Erythroblast (primary cell): Measurements from ENCODE around the gene GATA5.

Experiments
- DNase-seq, 2 experiments: peaks; one replicate each; lab custom pipeline; 2025; lab: John Stamatoyannopoulos, UW
- GATA1 ChIP-seq: IDR thresholded peaks from 2 replicates; pipeline ENCODE4 v1.6.1; 2011; ENCODE audit warnings: low read depth, mild to moderate bottlenecking, control low read depth, low read length, moderate library complexity
- POLR2A ChIP-seq: IDR thresholded peaks from 2 replicates; pipeline ENCODE4 v1.6.1; 2011; ENCODE audit warnings: mild to moderate bottlenecking, low read length

The GATA5 gene

DNA sequence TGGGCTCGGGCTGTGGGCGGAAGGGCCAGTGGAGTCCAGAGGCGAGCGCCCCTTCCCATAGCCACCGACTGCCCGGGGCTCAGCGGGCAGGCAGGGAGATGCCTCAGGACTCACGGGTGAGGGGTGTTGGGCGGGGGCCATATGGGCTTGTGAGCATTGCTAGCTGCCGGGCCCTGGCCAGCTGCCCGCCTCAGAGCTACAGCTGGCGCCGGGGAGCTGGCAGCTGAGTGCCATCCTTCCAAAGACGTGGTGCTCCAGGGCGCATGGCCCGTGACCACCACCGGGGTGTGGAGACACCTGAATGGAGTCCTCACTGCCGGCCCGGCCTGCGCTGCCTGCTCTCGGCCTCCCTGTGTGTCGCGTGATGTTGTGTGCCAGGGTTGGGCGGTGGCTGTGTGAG lies 37.9 kb downstream of the GATA5 start:
- DNase-seq: no peak
- TF ChIP-seq GATA1 (no peak), POLR2A (no peak)

DNA sequence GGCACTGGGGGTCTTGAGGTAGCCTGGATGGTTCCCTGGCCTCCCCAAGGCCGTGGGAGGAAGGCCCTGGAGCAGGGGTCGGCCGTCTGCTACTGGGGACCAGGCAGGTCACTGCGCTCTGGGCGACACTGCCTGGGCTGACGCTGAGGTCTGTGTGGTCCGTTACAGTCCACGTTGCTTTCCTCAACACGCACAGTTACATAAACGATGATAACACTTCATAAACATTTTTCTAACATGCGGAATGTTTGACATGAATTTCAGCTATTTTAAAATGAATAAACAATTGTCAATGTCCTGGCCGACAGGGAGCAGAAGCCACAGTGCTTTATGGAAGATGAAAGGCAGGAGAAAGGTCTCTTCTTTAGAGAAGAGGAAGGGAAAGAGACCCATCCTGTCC lies 38.3 kb downstream of the GATA5 start:
- DNase-seq: no peak
- TF ChIP-seq GATA1: no peak
- no peak for TF ChIP-seq POLR2A

DNA sequence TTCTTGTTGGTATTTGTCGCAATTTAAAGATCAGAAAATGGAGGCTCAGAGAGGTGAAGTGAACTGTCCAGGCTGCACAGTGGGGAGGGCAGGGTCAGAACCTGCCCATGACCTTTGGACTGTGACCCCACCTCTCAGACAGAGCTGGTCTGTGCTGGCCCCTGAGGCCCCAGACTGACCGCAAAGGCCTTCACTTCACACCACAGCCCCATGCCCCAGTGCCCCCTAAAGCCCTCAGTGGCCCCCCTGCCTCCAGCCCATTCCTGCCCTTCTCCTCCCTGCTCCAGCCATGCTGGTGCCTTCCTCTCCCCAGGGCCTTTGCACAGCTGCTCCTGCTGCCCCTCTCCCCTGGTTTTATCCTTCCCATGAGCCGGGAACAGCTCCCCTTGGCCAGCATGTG lies 39.1 kb downstream of the GATA5 start:
- TF ChIP-seq POLR2A (no peak), GATA1 (no peak)
- DNase-seq: no peak

DNA sequence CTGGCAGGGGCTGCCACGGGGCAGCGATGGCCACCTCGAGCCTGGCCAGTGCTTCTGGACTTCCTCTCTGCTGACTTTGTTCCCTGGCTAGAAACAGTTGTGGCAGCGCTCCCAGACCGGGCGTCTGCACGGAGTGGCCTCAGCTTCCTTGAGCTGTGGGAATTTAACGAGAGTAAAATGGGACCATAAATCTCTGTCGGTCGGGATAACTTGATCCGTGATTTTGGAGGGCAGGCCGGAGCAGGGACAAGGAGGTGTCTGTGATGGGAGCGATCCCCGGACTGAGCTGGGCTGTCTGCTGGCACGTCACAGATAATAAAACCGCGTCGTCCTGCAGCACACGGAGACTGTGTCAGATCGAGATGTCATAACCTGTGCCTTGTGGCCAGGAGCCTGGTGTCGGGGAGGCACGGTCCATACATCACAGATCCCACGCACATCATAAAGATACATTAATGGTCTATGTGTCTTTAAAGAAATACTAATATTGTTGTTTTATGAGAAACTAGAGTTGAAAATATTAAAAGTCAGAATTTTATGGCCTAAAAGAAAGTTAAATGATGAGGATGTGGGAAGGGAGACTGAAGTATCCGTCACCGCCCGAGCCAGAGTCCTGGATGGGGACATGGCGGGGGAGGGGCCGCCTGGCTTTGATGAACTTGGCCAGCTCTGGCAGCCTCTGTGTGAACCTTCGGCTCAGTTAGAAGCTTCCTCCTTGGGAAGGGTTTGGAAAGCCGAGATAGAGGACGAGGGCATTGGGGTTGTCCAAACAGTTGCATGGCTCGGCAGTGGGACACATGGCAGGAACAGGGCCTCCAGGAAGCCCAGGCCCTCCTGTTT lies 41.9 kb downstream of the GATA5 start:
- TF ChIP-seq POLR2A (no peak), GATA1 (no peak)
- no peak for DNase-seq

DNA sequence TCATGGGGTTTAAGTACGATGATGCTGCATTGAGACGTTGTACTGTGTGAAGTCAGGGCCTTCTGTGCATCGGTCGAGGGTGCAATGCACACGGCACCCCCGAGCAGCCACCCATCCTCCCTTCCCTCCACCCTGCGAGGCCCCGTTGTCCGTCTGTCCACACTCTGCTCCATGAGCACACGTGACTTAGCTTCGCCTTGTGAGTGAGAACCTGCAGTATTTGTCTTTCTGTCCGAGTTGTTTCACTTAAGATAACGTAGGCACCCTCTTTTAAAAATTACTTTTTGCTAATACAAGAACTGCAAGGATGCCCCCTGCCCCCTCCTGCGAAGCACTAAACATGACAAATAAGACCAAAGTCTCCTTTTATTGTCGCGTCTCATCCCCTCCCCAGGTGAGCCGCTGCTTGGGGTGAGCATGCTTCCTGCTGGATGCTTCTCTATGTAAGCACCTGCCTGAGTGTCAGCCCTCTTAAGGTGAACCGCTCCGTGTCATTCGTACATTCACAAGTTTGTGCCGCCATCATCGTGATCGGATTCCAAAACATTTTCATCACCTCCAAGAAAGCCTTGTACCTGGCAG lies 44.8 kb downstream of the GATA5 start:
- no peak for DNase-seq
- TF ChIP-seq GATA1 (no peak), POLR2A (no peak)

DNA sequence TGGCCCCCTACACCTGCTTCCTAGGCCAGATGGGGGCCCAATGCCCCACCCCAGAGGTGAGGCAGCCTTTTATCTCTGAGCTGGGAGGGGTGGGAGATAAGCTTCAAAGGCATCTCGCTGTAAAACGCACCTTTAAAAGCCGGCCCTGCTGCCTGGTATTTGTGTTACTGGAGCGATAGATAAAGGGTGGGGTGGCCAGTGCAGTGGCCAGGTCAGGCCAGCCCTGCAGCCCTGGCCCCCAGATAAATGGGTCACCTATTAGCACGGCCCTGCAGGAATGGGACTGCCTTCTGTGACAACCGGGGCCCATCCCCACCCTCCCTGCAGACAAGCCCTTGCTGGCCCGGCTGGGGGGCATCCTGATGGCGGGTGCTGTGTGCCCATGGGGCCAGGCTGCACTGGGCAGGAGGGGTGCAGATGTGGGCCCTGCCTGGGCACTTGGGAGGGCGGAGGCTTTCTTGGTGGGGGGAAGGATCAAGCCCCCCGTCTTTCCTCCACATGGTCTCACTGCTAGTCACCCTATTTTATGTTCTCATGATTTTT lies 45.4 kb downstream of the GATA5 start:
- no peak for TF ChIP-seq POLR2A
- TF ChIP-seq GATA1: no peak
- no peak for DNase-seq

DNA sequence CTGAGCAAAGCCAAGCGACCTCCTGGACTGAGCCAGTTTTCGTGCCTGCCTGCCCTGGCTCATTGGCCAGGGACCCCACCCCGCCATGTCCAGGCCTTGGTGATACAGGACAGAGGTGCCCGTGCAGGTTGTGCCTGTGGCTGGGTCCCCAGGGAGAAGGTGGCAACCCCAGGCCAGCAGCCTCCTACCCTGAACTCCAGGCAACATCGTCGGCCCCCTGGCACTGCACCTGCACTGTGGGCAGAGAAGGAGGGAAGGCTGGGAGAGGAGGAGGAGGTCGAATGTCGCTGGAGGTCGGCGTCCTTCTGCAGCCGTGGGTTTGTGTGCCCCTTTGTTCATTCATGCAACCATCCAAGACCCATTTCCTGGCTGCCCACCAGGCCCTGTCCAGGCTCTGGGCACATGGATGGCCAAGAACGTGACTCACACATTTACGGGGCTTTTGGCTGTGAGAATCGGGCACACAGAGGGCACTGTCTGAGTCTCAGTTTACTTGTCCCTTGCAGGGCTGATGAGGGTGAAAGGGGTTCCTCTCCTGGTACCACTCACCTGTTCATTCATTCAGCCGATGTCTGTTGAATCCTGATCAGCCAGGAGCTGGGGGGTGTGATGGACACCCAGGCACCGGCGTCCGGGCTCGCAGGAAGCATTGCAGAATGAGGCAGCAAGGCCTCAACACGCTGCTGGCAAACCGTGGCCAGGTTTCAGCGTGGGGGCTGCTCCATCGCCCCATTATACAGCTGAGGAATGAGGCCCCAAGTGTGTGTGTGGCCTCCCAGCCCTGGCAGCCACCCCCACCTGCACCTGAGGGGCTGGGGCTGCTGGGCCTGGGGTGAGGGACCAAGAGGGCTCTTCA lies 46.1 kb downstream of the GATA5 start:
- TF ChIP-seq GATA1 (no peak), POLR2A (no peak)
- DNase-seq: no peak

DNA sequence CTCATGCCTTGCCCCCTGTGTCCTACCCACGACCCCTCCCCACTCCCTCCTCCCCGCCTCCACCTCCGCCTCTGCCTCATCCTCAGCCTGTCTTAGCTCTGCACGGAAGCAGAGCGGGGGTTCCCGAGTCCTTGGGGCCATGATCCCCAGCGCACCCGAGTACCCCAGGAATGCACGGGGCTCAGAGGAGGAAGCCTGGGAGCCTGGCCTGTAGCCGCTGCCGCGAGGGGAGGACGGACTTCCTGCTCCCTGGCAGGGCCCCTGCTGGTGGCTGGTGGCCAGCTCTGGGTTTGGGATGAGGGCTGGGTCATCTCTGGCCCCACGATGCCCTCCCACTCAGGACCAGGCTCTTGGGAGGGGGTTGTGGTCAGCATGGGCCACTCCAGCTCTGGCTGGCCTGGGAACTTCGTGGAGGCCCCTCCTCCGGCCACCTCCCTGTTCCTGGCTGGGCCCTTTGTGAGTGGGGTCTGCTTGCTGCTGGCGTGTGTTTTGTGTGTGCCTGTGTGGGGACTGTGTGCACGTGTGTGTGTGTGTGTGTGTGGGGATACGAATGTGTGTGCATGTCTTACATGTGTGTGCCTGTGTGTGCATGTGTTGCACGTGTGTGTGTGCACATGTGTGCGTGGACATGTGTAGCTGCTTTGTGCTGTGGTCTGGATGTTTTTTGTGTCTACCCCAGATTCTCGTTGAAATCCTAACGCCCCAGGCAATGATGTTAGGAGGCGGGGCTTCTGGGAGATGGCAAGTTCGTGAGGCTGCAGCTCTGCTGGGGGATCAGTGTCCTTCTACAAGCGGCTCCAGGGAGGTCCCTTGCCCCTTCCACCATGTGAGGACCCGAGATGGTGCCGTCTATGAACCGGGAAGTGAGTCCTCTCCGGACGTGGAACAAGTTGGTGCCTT lies 47.1 kb downstream of the GATA5 start:
- TF ChIP-seq POLR2A: no peak
- no peak for TF ChIP-seq GATA1
- DNase-seq: no peak

DNA sequence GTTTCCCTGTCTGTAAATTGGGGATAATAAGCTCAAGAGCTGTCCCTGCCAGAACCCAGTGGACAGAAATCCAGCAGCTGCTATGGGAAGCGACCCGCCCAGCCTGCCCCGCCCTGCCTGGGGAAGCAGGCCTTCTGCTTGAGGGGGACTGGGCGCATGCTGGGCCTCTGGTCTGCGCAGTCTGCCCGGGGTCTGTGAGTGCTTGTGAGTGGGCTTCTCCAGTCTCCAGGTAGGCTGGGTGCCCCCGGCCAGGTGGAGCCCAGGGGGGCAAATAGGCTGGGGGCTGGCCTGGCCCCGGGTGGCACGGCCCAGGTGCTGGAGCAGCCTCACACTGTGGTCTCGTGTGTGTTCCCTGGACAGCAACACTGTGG lies 47.8 kb downstream of the GATA5 start:
- no peak for DNase-seq
- TF ChIP-seq GATA1 (no peak), POLR2A (no peak)

DNA sequence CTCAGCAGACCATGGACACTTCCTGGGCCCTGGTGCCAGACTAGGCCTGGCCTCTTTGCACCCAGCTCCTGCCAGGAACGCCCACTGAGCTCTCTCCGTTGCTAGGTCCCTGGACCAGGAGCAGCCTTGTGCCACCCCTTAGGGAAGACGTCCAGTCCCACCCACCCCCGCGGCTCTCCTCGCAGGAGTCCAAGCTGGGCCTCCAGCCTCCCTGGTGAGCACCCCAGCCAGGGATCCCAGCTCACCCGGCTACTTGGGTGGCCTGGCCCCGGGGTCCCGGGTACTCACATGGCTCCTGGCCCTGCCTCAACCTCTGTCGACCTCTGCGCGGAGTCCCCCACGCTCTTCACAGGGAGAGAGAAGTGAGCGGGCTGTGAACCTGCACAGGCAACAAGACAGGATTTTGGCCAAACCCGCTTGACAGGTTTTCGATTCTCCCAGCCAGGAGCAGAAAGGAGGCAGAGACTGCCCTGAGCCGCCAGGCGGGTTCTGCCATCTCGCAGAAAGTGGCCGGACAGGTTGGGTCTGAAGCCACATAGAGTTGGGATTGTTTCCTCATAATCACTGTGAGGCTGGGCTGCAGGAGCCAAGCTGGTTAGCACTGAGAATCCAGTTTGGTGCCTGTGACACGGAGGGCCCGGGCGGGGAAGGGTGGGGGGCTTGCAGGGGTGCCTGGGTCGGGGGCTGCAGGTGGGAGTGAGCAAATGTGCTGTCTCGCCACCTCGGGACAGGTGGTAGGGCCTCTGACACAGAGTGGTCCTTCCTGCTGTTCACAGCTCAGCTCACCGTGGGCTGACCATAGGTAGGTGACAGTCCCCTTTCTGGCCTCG lies 48.4 kb downstream of the GATA5 start, which contains the start of gene RBBP8NL:
Gene RBBP8NL (minus strand): TSS at position 368 of the 830 bp plus-strand sequence. CDS start 7,892 bp downstream, outside the sequence.
- TF ChIP-seq GATA1 (no peak), POLR2A (no peak)

DNA sequence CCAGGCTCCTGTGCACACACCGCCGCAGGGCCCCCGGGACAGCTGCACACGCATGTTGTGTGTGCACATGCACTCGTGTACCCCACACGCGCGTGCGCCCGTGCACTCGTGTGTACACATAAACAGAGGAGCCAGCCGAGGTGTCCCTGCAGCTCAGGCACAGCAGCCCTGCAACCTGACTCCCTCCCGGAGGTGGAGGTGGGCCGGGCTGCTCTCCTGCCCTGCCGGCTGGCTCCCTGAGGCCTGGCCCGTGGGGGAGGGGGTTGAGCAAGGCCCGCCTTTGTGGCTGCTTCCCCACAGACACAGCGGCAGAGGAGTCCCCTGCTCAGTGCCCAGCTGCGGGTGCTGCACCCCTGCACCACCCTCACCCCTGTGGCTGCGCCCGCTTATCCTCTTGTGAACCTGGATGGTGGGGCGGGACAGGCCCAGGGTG lies 49.1 kb downstream of the GATA5 start:
- DNase-seq: no peak
- TF ChIP-seq GATA1 (no peak), POLR2A (no peak)

More for the DNA sequence above, 48.4 kb downstream of the GATA5 start, which contains the start of gene RBBP8NL:
- DNase-seq: no peak

DNA sequence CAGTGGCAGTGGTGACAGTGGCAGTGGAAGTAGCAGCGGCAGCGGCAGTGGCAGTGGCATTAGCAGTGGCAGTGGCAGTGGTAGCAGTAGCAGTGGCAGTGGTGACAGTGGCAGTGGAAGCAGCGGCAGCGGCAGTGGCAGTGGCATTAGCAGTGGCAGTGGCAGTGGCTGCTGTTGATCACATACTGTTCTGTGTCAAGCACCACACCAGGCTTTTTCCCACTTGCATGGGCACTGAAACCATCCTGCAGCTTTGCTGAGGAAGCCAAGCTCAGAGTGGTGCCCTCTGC lies 49.8 kb downstream of the GATA5 start:
- DNase-seq: peak in 1 of 2 experiments; percentile 20
